ENCODE results near the gene CYB561.

Gene CYB561

DNA sequence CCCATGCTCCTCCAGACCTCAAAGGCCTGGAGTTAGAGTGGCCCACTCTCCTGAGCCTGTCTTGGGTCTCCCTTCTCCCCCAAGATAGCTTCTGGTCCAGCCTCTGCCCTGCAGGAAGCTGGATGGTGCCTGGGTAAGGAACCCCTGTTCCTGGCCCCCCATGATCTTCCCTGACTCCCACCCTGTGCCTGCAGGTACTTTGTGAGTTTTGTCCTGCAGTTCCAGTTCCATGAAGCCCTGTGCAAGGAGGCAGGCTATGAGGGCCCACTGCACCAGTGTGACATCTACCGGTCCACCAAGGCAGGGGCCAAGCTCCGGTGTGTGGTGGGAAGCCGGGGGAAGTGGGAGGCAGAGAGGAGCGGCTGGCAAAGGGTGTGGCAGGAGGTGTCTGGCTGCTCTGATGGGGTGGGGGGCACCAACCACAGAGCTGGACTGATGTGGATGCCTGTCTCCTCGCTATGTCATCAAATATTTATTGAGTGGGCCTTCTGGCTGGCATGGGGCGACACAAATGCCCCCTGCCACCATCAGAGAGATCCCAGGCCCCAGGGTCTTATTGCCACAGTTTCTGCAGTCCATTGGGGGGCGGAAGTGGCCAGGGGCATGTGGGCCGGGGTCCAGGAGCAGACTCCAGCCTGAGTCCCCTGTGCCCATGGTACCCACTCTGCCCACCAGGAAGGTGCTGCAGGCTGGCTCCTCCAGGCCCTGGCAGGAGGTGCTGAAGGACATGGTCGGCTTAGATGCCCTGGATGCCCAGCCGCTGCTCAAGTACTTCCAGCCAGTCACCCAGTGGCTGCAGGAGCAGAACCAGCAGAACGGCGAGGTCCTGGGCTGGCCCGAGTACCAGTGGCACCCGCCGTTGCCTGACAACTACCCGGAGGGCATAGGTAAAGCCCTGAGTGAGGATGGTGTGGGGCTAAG is 37.8 kb upstream of the CYB561 start:
- TF ChIP-seq, protein P1, sequence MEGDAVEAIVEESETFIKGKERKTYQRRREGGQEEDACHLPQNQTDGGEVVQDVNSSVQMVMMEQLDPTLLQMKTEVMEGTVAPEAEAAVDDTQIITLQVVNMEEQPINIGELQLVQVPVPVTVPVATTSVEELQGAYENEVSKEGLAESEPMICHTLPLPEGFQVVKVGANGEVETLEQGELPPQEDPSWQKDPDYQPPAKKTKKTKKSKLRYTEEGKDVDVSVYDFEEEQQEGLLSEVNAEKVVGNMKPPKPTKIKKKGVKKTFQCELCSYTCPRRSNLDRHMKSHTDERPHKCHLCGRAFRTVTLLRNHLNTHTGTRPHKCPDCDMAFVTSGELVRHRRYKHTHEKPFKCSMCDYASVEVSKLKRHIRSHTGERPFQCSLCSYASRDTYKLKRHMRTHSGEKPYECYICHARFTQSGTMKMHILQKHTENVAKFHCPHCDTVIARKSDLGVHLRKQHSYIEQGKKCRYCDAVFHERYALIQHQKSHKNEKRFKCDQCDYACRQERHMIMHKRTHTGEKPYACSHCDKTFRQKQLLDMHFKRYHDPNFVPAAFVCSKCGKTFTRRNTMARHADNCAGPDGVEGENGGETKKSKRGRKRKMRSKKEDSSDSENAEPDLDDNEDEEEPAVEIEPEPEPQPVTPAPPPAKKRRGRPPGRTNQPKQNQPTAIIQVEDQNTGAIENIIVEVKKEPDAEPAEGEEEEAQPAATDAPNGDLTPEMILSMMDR (IDR thresholded peaks at IDR 0.05; ENCODE audit: control insufficient read depth, extremely low read depth, insufficient read depth), result no peak
- no peak for DNase-seq (ENCODE audit: low read depth)
- H3K4me3 ChIP-seq (ENCODE audit: low read depth, low read length), result no peak overlapping the region

- no peak for DNase-seq (ENCODE audit: low read depth)
- TF ChIP-seq, protein P1 (IDR thresholded peaks at IDR 0.05; ENCODE audit: control insufficient read depth, extremely low read depth, insufficient read depth), result no peak
- H3K4me3 ChIP-seq (ENCODE audit: low read depth, low read length), result no peak overlapping the region
These were observed 36.9 kb upstream of the CYB561 start for GRCh38 chr17:63483038-63483437.

DNA sequence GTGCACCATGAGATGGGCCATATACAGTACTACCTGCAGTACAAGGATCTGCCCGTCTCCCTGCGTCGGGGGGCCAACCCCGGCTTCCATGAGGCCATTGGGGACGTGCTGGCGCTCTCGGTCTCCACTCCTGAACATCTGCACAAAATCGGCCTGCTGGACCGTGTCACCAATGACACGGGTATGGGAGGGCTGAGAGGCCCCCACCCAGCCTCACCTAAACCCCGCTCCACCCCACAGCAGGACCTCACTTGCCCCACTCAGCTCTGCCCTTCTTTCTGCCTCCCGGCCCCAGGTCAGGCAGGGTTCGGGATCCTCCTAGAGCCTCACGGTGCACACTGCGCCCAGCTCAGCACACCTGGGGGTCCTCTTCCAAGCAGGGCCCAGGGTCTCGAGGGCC is 36.4 kb upstream of the CYB561 start:
- DNase-seq (ENCODE audit: low read depth), result no peak
- TF ChIP-seq, protein P1 (IDR thresholded peaks at IDR 0.05; ENCODE audit: control insufficient read depth, extremely low read depth, insufficient read depth), result no peak
- no peak overlapping the region for H3K4me3 ChIP-seq (ENCODE audit: low read depth, low read length)

DNA sequence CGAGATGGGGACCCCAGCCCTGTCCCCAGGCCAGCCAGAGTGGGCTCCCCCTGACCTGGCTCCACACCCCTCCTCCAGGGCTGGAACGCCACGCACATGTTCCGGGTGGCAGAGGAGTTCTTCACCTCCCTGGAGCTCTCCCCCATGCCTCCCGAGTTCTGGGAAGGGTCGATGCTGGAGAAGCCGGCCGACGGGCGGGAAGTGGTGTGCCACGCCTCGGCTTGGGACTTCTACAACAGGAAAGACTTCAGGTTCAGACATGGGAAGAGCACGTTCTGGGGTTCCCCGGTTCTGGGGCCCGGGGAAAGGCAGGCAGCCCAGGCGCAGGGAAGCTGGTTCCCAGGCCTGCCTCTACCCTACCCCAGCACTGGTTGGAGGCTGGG is 35.4 kb upstream of the CYB561 start:
- TF ChIP-seq, protein P1 (IDR thresholded peaks at IDR 0.05; ENCODE audit: control insufficient read depth, extremely low read depth, insufficient read depth), result no peak
- H3K4me3 ChIP-seq (ENCODE audit: low read depth, low read length), result no peak overlapping the region
- DNase-seq (ENCODE audit: low read depth), result no peak

GRCh38 chr17:63480826-63481487 is 34.9 kb upstream of the CYB561 start:
- TF ChIP-seq, protein P1 (IDR thresholded peaks at IDR 0.05; ENCODE audit: control insufficient read depth, extremely low read depth, insufficient read depth), result no peak
- DNase-seq (ENCODE audit: low read depth), result no peak
- no peak overlapping the region for H3K4me3 ChIP-seq (ENCODE audit: low read depth, low read length)

- TF ChIP-seq, protein P1 (IDR thresholded peaks at IDR 0.05; ENCODE audit: control insufficient read depth, extremely low read depth, insufficient read depth), result no peak
- no peak overlapping the region for H3K4me3 ChIP-seq (ENCODE audit: low read depth, low read length)
- DNase-seq (ENCODE audit: low read depth), result no peak
These were observed 34.2 kb upstream of the CYB561 start for GRCh38 chr17:63480192-63480784.
